Stimulated activated CD4-positive, alpha-beta T cell treated with anti-CD3 and anti-CD28 coated beads, TNF-alpha, amount 100 ng/mL, for 4 hours (primary cell): ENCODE measurements around the gene SLC26A11.
"Not testable (repeated sequence)": the region's sequence is repeated elsewhere in the genome, so short reads cannot be mapped to it uniquely, and the experiment has no call there.

Experiments
- DNase-seq, 3 experiments: peaks; one replicate each; pipeline ENCODE4 v3.0.0-alpha.2; 2020; ENCODE audit warnings: low read depth in 3 of 3

The SLC26A11 gene

DNA sequence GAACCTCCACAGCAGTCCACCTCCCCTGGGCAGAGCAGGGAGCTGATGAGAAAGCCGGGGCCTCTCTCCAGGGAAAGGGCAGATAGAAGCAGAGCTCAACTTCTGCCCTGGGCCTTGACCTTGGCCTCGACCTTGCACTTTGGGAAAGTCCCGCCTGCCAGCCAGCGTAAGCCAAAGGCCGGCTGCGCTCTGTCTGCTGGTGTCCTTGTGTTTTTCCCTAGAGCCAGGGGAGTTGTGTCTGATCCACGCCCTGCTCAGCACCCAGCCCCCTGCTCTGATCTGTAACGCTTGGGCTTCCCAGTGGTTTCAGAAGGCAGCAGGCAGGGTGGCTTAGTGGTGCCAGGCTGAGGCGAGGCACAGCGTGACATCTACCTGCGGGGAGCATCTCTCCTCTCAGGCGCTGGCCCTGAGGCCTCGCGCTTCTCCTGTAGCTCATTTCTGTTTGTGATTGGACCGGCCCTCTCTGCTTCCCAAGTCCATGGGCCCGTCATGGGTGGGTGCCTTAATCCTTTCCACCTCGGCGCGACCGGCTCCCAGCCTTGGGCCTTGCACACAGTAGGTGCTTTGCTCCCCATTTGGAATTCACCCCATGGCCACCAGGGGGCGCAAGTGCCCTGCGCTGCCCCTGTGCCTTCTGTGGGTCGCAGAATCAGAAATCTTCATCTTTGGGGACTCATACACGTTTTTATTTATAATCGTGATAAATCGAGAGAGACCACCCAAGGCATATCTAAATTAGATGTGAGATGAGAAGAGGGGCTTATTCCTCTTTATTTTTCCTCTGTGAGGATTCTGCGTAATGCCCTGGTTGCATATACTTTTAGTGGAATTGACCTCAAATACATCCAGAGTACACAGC is 24.3 kb upstream of the SLC26A11 start:
- peak; percentile 18 to 35 (median 31) for DNase-seq

DNA sequence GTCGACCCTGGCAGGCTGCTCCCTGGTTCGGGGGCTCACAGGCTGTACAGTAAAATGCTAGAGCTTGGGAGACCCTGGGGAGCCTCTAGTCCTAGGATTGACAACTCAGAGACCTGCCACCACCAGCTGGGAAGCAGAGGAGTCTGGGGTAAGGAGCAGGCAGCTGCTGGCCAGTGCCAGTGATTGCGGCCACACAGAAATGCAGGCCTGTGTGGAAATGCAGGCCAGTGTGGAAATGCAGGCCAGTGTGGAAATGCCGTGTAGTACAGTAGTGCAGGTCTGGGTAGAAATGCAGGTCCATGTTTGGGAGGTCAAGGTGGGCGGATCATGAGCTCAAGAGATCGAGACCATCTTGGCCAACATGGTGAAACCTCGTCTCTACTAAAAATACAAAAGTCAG is 23.6 kb upstream of the SLC26A11 start:
- no peak for DNase-seq

DNA sequence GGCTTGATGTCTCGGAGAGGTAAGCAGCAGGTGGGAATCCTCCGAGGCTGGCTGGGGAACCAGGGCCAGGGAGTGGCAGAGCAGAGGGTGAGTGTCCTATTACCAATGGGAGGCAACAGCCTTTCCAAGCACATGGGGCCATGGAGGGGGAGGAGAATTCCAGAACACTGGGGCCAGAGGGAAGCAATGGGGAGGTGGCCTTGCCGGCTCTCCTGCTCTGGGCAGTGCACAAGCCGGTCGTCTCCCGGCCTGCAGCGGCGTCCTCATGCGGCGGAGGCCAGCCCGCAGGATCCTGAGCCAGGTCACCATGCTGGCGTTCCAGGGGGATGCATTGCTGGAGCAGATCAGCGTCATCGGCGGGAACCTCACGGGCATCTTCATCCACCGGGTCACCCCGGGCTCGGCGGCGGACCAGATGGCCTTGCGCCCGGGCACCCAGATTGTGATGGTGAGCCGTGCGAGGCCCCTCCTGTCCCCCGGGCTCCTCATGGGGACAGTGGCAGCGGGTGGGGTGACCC is 22.0 kb upstream of the SLC26A11 start:
- no peak for DNase-seq

DNA sequence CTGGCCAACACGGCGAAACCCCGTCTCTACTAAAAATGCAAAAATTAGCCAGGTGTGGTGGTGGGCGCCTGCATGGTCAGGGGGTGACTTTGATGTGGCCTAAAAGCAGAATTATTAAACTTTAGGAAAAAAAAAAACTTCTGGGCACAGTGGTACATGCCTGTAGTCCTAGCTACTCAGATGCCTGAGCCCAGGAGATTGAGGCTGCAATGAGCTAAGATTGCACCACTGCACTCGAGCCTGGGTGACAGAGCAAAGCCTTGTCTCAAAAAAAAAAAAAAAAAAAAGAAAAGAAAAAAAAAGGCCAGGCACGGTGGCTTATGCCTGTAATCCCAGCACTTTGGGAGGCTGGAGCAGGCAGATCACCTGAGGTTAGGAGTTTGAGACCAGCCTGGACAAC is 20.9 kb upstream of the SLC26A11 start:
- DNase-seq: not testable (repeated sequence)

DNA sequence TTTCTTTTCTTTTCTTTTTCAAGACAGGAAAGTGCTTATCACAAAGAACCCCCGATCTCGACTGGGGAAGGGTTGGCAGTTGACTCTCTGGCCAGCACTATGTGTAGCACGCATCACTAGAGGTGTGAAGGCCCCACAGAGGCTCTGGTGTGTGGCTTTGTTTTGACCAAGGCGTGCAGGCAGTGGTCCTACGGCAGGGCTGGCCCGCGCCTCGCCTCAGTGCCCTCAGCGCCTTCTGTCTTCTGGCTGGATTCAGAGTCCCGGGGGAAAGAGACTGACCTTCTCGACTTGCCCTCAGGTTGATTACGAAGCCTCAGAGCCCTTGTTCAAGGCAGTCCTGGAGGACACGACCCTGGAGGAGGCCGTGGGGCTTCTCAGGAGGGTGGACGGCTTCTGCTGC is 18.8 kb upstream of the SLC26A11 start:
- DNase-seq: no peak

DNA sequence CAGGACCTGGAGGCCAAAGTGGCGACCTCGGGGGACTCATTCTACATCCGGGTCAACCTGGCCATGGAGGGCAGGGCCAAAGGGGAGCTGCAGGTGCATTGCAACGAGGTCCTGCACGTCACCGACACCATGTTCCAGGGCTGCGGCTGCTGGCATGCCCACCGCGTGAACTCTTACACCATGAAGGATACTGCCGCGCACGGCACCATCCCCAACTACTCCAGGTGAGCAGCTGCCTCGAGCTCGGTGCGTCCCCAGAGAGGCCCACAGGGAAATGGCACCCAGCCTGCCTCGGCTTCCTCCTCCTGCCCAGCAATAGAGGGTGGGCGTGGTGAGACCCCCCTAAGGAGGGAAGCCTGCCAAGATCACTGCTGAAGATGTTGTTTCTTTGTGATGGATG is 18.0 kb upstream of the SLC26A11 start:
- no peak for DNase-seq

DNA sequence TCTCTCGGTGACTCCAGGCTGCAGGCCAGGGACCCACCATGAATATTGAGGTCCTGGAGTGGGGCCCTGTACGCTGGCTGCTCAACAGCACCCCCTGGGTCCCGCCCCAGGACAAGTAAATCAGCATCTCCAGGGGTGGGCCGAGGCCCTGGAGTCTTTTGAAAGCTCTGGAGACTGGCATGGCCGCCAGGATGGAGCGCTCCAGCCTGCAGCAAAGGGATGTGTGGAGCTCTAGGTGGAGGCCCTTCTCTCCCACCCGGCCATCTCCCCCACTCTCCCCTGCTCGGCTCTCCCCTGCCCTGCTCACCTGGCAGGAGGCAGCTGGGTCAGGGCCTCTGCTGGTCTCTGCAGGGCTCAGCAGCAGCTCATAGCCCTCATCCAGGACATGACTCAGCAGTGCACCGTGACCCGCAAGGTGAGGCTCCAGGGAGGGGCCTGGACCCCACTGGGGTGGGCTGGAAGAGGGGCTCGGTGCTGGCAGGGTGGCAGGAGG is 16.7 kb upstream of the SLC26A11 start:
- DNase-seq: no peak

DNA sequence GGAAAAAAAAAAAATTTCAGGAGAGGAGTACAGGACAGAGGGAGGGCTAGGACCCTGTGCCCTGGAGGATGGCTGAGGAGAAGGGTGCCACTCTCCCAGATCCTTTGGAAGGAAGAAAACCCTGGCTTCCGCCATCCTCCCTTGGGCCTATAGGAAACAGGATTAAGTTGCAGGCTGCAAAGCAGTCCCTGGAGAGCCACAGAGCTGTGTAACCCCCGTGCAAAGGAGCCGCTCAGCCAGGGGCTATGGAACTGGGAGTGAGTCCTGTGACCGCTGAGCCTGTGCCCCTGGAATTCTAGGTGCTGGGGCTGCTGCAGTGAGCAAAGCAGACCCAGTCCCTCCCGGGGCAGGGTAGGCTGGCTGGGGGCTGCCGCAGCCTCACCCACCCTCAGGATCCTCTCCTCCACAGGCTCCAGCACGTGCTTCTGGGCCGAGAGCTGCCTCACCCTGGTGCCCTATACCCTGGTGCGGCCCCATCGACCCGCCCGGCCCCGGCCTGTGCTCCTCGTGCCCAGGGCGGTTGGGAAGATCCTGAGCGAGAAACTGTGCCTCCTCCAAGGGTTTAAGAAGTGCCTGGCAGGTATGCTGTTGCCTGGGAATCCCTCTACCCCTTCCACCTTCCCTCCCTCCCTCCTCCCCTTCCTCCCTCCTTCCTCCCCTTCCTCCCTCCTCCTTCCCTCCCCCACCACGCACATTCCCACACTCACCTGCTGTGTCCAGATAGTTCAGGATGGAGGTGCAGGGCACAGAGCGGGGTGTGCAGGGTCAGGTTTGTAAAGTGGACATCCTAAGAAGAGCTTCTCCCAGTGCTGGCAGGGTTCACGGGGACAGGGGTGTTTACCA is 15.4 kb upstream of the SLC26A11 start:
- DNase-seq: no peak

DNA sequence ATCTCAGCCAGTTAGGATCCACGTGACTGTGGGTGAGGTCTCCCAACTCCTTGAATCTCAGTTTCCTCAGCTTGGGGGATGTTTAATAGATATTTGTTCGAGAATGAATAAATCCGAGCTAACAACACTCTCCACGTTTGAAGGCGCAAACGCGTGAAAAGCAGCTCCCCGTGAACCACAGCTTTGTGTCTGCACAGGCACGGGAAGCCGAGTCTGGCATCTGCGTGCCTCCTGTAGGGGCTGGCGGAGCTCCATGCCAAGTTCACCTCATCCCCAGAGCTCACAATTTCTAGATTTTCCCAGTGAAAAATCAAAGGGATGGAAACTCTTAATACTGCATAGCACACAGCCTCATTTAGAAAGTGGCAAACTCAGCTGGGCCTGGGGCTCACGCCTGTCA is 14.4 kb upstream of the SLC26A11 start:
- DNase-seq: no peak

DNA sequence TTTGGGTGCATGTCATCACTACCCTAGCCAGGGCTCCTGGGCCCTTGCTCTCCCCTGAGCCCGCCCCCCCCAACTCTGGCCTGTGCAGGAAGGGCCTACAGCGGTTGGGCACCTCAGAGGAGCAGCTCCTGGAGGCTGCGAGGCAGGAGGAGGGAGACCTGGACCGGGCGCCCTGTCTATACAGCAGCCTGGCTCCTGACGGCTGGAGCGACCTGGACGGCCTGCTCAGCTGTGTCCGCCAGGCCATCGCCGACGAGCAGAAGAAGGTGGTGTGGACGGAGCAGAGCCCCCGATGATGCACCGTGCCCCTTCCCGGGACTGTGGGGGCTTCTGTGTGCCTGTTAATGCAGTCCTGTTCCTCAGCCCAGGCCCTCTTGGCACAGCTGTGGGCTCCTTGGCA is 12.2 kb upstream of the SLC26A11 start:
- no peak for DNase-seq

DNA sequence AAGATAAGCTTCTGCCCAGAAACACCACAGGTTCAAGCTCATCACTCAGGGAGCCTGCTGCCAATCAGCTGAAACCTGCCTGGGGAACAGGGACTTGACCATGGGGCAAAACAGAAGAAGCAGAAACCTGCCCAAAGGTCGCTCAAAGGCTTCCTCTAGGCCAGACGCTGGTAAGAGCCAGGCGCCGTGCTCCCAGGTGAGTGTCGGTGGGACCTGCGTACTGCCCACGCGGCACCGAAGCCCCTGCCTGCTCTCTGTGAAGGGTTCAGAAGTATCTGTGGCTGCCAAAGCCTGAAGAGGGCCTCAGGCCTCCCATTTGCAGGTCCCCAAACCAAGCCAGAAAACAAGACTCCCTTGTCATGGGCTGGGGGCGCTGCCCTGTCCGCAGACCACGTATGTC is 10.5 kb upstream of the SLC26A11 start:
- no peak for DNase-seq

DNA sequence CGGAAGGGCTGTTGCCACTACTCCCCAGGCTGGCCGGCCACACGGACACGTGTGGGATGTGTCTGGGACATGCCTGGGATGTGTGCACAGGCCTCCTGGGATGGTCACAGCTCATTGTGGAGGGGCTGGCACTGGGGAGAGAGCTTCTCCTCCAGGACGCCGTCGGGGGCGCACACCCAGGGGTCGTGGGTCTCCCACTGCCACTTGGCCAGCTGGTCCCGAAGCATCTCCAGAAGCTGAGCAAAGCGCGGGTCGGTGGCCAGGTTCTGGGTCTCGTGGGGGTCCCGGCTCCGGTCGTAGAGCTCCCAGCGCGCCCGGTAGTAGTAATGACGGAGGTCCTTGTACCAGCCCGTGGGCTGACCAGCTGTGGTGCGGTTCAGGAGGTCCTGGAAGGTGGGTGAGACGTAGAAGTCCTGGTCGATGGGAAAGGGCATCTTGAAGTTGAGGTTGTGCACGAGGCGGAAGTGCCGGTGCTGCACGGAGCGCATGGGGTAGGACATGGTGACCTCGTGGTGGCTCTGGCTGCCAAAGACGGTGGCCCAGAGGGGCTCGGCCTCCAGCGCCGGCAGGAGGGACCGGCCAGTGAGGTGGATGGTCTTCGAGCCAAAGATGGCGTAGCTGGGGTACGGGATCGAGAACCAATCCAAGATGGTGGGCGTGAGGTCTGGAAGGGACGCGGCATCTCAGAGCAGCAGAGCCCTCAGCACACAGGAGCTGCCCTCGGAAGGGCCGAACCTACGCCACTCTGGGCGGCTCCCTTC is 9.7 kb upstream of the SLC26A11 start:
- DNase-seq: no peak

DNA sequence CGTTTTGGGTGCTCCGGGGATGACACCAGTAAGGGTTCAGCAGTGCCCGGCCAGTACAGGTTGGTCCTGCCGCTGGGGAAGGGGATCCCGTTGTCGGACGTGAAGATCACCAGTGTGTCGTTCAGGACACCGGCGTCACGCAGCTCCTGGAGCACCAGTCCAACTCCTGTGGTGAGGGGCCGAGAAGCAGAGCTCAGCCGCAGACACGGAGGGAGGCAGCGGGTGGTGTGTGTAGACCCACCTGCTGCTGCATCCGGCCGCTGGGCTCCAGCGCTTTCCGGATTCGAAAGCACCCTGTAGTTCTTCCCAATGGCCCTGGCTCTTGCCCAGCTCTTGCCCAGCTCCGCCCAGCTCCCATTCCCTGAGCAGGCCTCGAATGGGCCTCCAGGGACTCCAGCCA is 8.1 kb upstream of the SLC26A11 start:
- DNase-seq: no peak

DNA sequence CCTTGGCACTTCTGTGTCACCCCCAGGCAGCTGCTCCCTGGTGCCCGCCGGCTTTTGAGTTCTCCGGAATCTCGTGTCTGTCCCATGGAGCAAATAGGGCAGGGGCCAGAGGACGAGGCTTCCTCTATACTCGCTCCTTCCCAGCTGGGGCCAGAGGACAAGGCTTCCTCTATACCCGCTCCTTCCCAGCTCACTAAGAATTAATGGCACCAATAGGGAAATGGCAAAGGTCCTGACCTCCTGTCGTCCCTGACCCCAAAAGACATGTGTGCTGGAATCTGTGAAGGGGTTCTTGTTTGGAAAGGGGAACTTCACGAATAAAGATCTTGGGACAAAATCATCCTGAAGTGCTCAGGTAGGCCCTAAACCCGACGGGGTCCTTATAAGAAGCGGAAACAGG is 7.7 kb upstream of the SLC26A11 start:
- DNase-seq: no peak

DNA sequence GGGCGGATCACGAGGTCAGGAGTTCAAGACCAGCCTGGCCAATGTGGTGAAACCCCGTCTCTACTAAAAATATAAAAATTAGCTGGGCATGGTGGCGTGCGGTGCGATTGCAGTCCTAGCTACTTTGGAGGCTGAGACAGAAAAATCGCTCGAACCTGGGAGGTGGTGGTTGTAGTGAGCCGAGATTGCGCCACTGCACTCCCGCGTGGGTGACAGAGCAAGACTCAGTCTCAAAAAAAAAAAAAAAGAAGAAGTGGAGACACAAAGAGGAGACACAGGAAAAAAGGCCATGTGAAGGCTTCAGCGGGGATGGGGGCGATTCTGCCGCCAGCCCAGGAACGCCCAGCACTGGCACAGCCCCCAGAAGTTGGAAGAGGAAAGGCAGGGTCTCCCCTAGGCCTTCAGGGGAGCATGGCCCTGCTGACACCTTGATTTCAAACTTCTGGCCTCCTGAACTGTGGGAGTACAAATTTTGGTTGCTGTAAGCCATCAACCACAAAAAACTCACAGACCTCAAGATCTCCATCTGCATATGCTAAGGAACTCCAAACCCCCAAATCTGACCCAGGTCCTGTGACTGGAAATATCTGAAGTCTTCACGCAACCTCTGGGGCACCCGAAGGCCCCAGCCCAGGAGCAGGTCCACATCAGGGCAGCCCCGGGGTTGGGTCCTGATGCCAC is 7.1 kb upstream of the SLC26A11 start:
- no peak for DNase-seq

DNA sequence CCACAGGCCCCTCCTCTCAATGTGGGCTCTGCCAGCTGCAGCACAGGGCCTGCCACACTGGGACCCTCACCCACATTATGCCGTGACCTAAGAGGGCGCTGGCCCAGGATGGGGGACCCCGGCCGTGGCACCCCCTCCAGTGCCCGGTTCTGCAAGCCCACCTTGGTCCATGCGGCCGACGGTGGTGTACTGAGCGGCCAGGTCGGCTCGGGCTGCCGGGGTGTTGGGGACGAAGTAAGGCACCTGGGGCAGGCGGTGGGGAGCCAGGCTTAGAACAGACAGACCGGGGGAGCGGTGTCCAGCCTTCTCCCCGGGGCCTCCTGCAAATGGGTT is 6.6 kb upstream of the SLC26A11 start:
- DNase-seq: no peak

DNA sequence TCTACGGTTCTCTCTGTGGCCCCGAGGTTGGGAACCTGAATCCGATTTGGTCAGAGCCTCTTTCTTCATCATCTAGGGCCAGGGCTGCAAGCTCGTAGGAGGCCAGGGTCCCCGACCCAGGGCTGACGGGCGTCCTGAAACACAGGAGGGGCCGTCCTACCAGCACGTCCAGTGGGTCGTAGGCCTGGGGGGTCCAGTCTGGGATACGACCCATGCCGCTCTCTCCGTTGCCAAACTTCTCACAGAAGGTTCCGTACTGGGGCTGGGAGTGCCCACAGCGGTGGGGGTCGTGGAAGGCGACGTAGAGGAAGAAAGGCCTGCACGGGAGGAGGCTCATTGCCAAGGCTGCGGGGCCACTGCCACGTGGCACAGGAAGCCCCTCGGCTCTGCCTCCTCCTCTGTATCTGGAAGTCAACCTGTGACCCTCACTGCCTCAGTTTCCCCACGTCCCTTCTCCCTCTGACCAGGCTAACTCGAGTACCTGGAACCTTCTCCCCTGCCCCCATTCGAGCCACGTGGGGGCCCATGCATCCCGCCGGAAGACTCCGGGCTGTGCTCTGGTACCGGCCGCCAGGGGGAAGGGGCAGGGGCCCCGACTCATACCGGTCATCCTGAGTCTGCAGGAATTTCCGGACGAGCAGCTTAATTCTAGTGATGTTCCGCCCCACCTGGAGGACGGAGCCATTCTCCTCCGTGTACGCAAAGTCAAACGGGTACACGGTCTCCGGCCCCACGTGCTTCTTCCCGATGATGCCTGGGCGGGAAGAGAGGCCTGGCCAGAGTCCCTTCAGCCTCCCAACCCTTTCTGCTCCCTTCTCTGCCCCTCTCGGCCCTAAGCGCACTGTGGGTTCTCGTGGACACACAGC is 6.0 kb upstream of the SLC26A11 start:
- DNase-seq: no peak

DNA sequence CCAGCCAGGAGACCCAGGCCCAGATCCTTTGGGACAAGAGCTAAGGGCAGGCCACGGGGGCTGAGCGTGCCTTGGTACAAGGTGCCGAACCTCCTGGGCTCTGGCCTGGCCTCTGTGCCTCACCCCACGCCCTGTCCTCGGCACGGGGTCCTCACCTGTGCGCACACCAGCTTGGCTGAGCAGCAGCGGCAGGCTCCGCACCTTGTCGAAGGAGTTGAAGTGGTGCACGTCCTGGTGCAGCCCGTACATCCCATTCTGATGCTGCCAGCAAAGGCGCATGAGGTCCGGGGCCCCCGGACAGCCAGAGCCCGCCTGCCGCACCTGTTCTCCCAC is 5.4 kb upstream of the SLC26A11 start:
- DNase-seq: no peak

DNA sequence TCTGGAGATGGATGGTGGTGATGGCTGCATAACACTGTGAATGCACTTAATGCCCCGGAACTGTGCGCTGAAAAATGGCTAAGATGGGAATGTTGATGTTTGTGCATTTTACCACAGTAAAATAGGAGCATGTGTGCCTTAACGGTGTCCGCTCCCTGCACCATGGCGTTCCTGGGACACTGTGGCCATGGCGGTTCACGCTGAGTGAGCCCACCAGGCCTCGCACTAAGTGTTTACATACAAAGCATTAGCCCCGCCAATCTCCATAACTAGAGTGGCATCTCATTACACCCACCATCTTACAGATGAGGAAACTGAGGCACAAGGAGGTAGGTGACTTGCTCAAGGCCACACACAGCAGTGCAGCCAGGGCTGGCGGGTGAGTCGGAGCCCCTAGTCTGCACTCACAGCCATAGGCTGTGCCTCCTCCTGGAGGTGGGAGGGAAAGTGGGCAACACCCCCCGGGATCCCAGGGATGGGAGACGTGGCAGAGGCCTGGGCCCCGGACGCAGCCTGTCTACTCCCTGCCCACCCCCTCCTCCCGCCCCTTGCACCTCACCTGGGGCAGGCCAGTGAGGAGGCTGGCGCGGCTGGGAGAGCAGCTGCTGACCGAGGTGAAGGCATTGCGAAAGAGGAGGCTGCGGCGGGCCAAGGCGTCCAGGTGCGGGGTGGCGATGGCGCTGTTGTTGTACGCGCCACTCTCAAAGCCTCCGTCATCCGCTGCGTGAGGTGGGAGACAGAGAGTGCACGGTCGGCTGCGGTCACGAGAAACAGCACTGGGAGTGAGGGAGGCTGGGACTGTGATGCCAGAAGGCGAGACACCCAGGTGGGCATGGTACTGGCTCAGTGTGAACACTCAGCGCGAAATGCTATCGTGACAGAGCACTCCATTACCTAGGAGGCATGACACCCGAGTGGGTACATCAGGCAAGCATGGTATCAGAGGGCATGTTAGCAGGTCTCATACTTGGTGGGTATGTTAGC is 3.5 kb upstream of the SLC26A11 start:
- DNase-seq: no peak
